Ureter (tissue), 1 donor: ENCODE data around the gene PHLDA3. TPM values are rescaled to one million over a fixed set of nuclear protein-coding genes. Genes with fewer than 3 reads are reported as not detected.
"Not testable (repeated sequence)": the region's sequence is repeated elsewhere in the genome, so short reads cannot be mapped to it uniquely, and the experiment has no call there.

ENCODE experiments used
- DNase-seq: peaks from one replicate; pipeline ENCODE4 v3.0.0-alpha.2; 2020; ENCODE audit warnings: low spot score
- total RNA-seq: library from RNA; stranded (reverse); gene quantifications from one replicate; pipeline ENCODE4 v1.2.4, GENCODE V29; 2023
- donor health status: DM: yes; HTN: yes; CAD: no.

Gene PHLDA3
- total RNA-seq, 1 donor from 2014 or later, result 75.4 TPM

- DNase-seq, result no peak
Measured at GRCh38 chr1:201486187-201486586, 17.2 kb upstream of the PHLDA3 start.

GRCh38 chr1:201485184-201485774 is 16.3 kb upstream of the PHLDA3 start:
- DNase-seq, result no peak

- DNase-seq, result no peak
Measured at GRCh38 chr1:201483373-201483949, 14.5 kb upstream of the PHLDA3 start.

- DNase-seq, result no peak
Measured at GRCh38 chr1:201482755-201483154, 13.8 kb upstream of the PHLDA3 start.

GRCh38 chr1:201481761-201482493 is 12.9 kb upstream of the PHLDA3 start:
- DNase-seq, result peak; percentile 91

GRCh38 chr1:201481004-201481380 is 12.0 kb upstream of the PHLDA3 start:
- no peak for DNase-seq

- DNase-seq, result peak; percentile 90
Measured at GRCh38 chr1:201480231-201481003, 11.4 kb upstream of the PHLDA3 start.

GRCh38 chr1:201479201-201479730 is 10.3 kb upstream of the PHLDA3 start:
- DNase-seq, result no peak

- not testable (repeated sequence) for DNase-seq
Measured at GRCh38 chr1:201478666-201479065, 9.7 kb upstream of the PHLDA3 start.

- DNase-seq, result no peak
Measured at GRCh38 chr1:201476670-201477344, 7.8 kb upstream of the PHLDA3 start.

- DNase-seq, result no peak
Measured at GRCh38 chr1:201475915-201476669, 7.1 kb upstream of the PHLDA3 start.

- DNase-seq, result no peak
Measured at GRCh38 chr1:201475130-201475529, 6.1 kb upstream of the PHLDA3 start.

- DNase-seq, result no peak
Measured at GRCh38 chr1:201473296-201473695, 4.3 kb upstream of the PHLDA3 start.

GRCh38 chr1:201472321-201472720 is 3.3 kb upstream of the PHLDA3 start:
- not testable (repeated sequence) for DNase-seq

- no peak for DNase-seq
Measured at GRCh38 chr1:201471772-201472171, 2.8 kb upstream of the PHLDA3 start.

- DNase-seq, result no peak
Measured at GRCh38 chr1:201470581-201470980, 1.6 kb upstream of the PHLDA3 start.

- no peak for DNase-seq
Measured at GRCh38 chr1:201469645-201470074, 672 bp upstream of the PHLDA3 start.

- DNase-seq, result no peak
Measured at GRCh38 chr1:201468501-201468843, 516 bp downstream of the PHLDA3 start.

- peak; percentile 79 for DNase-seq
Measured at GRCh38 chr1:201466492-201466891, 2.5 kb downstream of the PHLDA3 start.

- no peak for DNase-seq
Measured at GRCh38 chr1:201465698-201466290, 3.2 kb downstream of the PHLDA3 start.
